OCI-M2 (cell line): ENCODE results near the gene GOLT1B.

Experiments used
- DNase-seq: peaks from one replicate; lab custom pipeline; 2025; ENCODE audit not compliant: unreplicated experiment; lab: John Stamatoyannopoulos, UW

The GOLT1B gene

DNA sequence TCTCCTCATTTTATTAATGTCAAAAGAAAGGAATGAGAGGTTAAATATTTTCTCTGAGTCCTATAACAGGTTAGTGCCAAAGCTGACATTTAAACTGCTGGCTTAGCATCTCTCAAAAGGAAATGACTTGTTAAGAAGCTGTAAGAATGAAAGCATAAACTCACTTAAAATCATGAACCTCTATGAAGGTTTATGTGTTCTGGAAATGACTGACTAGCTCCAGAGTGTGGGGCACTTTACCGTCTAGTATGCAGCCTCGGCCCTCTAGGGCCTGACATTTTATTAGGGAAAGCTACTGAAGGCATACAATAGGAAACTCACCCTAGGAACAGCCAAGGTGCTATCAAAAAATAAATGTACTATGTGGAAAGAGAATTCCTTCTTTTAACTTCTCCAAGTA is 59.6 kb downstream of the GOLT1B start:
- no peak for DNase-seq

DNA sequence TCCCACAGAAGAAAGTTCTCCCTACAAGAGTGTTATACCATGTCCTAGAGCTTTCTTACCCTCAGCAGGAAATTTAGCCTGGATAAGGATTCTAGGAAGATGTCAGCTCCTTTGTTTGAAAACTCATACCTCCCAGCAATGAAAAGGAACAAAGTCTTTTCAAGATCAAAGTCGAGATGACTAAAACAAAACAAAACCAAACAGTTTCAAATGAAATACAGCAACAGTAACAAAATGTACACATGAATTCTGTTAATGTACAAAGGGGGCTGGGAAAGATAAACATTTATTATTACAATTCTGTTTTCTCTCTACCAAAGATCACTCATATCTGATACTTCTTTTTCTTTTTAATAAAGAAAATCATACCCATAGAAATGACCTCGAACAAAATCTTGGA is 61.3 kb downstream of the GOLT1B start:
- no peak for DNase-seq

DNA sequence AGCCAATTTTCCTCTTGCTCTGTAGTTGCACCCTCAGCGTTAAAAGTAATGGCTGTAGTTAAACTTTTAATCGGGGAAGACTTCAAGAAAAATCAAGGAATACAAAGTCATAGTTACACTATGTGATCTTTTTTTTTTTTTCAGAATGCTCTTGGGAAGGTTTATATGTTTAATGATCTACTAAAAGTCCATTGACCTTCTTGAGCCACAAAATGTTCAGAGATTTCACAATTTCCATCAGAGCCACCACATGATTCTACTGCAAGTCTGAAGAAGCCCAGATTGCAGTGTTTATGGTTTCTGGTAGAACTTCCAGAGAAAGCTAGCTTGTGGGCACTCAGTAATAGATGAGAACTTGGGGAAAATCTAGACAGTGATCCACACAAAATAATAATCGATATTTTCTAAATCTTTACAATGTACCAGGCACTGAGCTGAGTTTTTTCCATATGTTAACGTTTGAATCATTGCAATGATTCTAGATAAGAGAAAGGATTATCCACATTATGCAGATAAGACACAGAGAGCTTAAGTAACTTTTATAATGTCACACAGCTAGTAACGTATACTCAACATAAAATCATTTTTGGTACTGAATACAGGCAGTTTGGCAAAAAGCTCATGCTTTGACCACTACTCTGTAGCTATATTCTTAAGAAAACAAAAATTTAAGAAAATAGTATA is 64.8 kb downstream of the GOLT1B start:
- DNase-seq, result no peak

DNA sequence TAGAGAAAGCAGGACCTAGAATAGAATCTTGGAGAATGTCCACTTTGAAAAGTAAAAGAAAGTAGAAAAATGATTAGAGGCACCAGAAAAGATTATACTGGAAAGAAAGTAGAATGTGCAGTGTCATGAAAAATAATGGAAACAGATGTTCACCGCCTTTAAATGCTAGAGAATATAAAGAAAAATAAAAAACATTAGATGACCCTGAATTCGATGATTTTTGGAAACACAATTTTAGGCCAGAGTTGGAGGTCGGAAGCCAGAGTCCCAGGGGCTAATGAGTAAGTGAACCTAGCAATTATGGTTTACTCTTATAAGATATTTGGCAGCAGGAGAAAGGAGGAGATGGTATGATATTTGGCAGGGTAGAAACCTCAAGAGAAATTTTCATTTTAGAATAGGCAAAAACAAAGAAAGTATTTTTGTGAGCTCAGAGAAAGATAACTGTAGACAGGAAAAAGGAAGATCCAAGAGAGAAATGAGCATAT is 65.4 kb downstream of the GOLT1B start:
- no peak for DNase-seq
